SK-N-SH treated with all-trans-retinoic acid at 6 μM for 48 hours (cell line): ENCODE measurements around the gene LTBP2.
A peak's percentile ranks its signal among the peaks of the same experiment; 100 is the strongest.

Source experiments
- ATAC-seq: fragments of 200-7000 bp; cut with Tn5 transposase; 3 replicates; pipeline ENCODE4 v1.9.1; 2020; ENCODE audit warnings: mild to moderate bottlenecking, moderate library complexity
- ARNTL ChIP-seq: fragments of 450-650 bp; formaldehyde crosslinking; IDR thresholded peaks from 2 replicates; pipeline ENCODE4 v1.5.0; 2020; ENCODE audit warnings: low read depth, mild to moderate bottlenecking, moderate library complexity, borderline replicate concordance
- BACH2 ChIP-seq: fragments of 250-450 bp; sonication (Bioruptor Pico); IDR thresholded peaks from 2 replicates; pipeline ENCODE4 v1.9.0; 2021; ENCODE audit warnings: mild to moderate bottlenecking, borderline replicate concordance
- CSDC2 ChIP-seq: fragments of 250-450 bp; sonication (Bioruptor Pico); IDR thresholded peaks from 2 replicates; pipeline ENCODE4 v1.5.0; 2020; ENCODE audit warnings: mild to moderate bottlenecking, moderate library complexity
- ESRRG ChIP-seq: fragments of 250-450 bp; sonication (Bioruptor Pico); IDR thresholded peaks from 2 replicates; pipeline ENCODE4 v1.6.1; 2021; ENCODE audit warnings: mild to moderate bottlenecking
- GLIS3 ChIP-seq: fragments of 250-450 bp; sonication (Bioruptor Pico); IDR thresholded peaks from 2 replicates; pipeline ENCODE4 v1.5.0; 2020; ENCODE audit warnings: mild to moderate bottlenecking, moderate library complexity
- ISL1 ChIP-seq: fragments of 250-450 bp; sonication (Bioruptor Pico); IDR thresholded peaks from 2 replicates; pipeline ENCODE4 v2.1.2; 2022; ENCODE audit warnings: mild to moderate bottlenecking, moderate library complexity
- PPARA ChIP-seq: fragments of 250-450 bp; sonication (Bioruptor Pico); IDR thresholded peaks from 2 replicates; pipeline ENCODE4 v1.5.0; 2020; ENCODE audit warnings: mild to moderate bottlenecking, borderline replicate concordance
- RARB ChIP-seq: fragments of 250-450 bp; sonication (Bioruptor Pico); IDR thresholded peaks from 2 replicates; pipeline ENCODE4 v1.8.0; 2021; ENCODE audit warnings: mild to moderate bottlenecking, moderate library complexity
- SNAI2 ChIP-seq: fragments of 250-450 bp; sonication (Bioruptor Pico); IDR thresholded peaks from 2 replicates; pipeline ENCODE4 v1.5.0; 2020; ENCODE audit warnings: mild to moderate bottlenecking, moderate library complexity
- TOX ChIP-seq: fragments of 250-450 bp; sonication (Bioruptor Pico); IDR thresholded peaks from 2 replicates; pipeline ENCODE4 v1.8.0; 2021; ENCODE audit warnings: mild to moderate bottlenecking, moderate library complexity, borderline replicate concordance
- ZFP3 ChIP-seq: fragments of 250-450 bp; sonication (Bioruptor Pico); IDR thresholded peaks from 2 replicates; pipeline ENCODE4 v1.5.0; 2020; ENCODE audit warnings: mild to moderate bottlenecking, moderate library complexity
- ZFP30 ChIP-seq: fragments of 450-650 bp; formaldehyde crosslinking; IDR thresholded peaks from 2 replicates; pipeline ENCODE4 v1.5.0; 2022; ENCODE audit warnings: mild to moderate bottlenecking, moderate library complexity
- ZNF8 ChIP-seq: fragments of 450-650 bp; formaldehyde crosslinking; IDR thresholded peaks from 2 replicates; pipeline ENCODE4 v1.5.0; 2020; ENCODE audit warnings: mild to moderate bottlenecking, moderate library complexity
- TF ChIP-seq, protein P1 (sequence below): fragments of 250-450 bp; sonication (Bioruptor Pico); IDR thresholded peaks from 2 replicates; pipeline ENCODE4 v1.8.0; 2021; ENCODE audit warnings: low read depth, mild to moderate bottlenecking, moderate library complexity, borderline replicate concordance
- TF ChIP-seq, protein P2 (sequence below): fragments of 250-450 bp; sonication (Bioruptor Pico); IDR thresholded peaks from 2 replicates; pipeline ENCODE4 v1.8.0; 2020; ENCODE audit warnings: mild to moderate bottlenecking, moderate library complexity, borderline replicate concordance
- TF ChIP-seq, protein P3 (sequence below): fragments of 250-450 bp; sonication (Bioruptor Pico); IDR thresholded peaks from 2 replicates; pipeline ENCODE4 v1.5.1; 2021; ENCODE audit warnings: mild to moderate bottlenecking, moderate library complexity
- TF ChIP-seq, protein P4 (sequence below): fragments of 250-450 bp; sonication (Bioruptor Pico); IDR thresholded peaks from 2 replicates; pipeline ENCODE4 v1.5.1; 2020; ENCODE audit warnings: low read depth, mild to moderate bottlenecking, moderate library complexity
- TF ChIP-seq, protein P5 (sequence below): fragments of 250-450 bp; sonication (Bioruptor Pico); IDR thresholded peaks from 2 replicates; pipeline ENCODE4 v1.5.0; 2020; ENCODE audit warnings: mild to moderate bottlenecking, moderate library complexity

The LTBP2 gene

DNA sequence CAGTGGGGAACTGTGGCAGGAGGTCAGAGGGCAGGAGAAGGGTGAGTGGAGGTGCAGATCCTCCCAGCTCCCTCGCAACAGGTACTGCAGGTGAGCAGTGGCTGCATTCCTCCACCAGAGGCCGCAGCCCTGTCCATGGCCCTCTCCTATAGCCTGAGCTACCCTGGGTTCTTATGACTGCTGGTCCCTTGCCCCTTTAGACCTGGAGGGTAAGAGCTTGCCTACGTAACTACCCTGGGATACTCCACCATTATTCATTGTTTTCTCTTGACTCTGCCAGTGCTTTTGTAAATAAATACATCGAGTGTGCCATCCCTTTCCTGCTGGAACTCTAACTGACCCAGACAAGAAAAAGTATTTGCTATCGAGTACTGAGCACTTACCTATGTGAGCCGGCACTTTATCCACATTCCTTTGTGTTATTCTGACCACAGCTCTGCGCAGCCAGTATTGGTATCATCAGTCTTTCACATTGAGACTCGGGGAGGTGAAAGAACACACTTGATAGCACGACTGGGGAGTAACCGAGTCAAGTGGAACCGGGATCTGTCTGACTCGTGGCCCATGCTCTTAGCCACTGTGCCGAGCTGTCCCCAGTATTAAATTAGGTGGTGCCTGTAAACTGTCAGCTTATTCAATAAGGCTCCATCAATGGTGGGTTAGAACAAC, 38.5 kb downstream of the LTBP2 start:
- no peak for TF ChIP-seq ZFP30 (CRISPR knock-in tag)
- TF ChIP-seq, protein P1, sequence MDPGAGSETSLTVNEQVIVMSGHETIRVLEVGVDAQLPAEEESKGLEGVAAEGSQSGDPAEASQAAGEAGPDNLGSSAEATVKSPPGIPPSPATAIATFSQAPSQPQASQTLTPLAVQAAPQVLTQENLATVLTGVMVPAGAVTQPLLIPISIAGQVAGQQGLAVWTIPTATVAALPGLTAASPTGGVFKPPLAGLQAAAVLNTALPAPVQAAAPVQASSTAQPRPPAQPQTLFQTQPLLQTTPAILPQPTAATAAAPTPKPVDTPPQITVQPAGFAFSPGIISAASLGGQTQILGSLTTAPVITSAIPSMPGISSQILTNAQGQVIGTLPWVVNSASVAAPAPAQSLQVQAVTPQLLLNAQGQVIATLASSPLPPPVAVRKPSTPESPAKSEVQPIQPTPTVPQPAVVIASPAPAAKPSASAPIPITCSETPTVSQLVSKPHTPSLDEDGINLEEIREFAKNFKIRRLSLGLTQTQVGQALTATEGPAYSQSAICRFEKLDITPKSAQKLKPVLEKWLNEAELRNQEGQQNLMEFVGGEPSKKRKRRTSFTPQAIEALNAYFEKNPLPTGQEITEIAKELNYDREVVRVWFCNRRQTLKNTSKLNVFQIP (CRISPR knock-in tag): no peak
- TF ChIP-seq, protein P2, sequence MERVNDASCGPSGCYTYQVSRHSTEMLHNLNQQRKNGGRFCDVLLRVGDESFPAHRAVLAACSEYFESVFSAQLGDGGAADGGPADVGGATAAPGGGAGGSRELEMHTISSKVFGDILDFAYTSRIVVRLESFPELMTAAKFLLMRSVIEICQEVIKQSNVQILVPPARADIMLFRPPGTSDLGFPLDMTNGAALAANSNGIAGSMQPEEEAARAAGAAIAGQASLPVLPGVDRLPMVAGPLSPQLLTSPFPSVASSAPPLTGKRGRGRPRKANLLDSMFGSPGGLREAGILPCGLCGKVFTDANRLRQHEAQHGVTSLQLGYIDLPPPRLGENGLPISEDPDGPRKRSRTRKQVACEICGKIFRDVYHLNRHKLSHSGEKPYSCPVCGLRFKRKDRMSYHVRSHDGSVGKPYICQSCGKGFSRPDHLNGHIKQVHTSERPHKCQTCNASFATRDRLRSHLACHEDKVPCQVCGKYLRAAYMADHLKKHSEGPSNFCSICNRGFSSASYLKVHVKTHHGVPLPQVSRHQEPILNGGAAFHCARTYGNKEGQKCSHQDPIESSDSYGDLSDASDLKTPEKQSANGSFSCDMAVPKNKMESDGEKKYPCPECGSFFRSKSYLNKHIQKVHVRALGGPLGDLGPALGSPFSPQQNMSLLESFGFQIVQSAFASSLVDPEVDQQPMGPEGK (CRISPR knock-in tag): no peak
- no peak for TF ChIP-seq SNAI2 (CRISPR knock-in tag)
- no peak for TF ChIP-seq ZFP3
- no peak for TF ChIP-seq BACH2 (CRISPR knock-in tag)
- no peak for TF ChIP-seq RARB (CRISPR knock-in tag)
- TF ChIP-seq, protein P3, sequence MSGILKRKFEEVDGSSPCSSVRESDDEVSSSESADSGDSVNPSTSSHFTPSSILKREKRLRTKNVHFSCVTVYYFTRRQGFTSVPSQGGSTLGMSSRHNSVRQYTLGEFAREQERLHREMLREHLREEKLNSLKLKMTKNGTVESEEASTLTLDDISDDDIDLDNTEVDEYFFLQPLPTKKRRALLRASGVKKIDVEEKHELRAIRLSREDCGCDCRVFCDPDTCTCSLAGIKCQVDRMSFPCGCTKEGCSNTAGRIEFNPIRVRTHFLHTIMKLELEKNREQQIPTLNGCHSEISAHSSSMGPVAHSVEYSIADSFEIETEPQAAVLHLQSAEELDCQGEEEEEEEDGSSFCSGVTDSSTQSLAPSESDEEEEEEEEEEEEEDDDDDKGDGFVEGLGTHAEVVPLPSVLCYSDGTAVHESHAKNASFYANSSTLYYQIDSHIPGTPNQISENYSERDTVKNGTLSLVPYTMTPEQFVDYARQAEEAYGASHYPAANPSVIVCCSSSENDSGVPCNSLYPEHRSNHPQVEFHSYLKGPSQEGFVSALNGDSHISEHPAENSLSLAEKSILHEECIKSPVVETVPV (CRISPR knock-in tag): no peak
- no peak for TF ChIP-seq GLIS3 (CRISPR knock-in tag)
- no peak for TF ChIP-seq ARNTL
- TF ChIP-seq ZNF8 (CRISPR knock-in tag): no peak
- TF ChIP-seq, protein P4, sequence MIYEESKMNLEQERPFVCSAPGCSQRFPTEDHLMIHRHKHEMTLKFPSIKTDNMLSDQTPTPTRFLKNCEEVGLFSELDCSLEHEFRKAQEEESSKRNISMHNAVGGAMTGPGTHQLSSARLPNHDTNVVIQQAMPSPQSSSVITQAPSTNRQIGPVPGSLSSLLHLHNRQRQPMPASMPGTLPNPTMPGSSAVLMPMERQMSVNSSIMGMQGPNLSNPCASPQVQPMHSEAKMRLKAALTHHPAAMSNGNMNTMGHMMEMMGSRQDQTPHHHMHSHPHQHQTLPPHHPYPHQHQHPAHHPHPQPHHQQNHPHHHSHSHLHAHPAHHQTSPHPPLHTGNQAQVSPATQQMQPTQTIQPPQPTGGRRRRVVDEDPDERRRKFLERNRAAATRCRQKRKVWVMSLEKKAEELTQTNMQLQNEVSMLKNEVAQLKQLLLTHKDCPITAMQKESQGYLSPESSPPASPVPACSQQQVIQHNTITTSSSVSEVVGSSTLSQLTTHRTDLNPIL (CRISPR knock-in tag): no peak
- TF ChIP-seq ESRRG (CRISPR knock-in tag): no peak
- TF ChIP-seq, protein P5, sequence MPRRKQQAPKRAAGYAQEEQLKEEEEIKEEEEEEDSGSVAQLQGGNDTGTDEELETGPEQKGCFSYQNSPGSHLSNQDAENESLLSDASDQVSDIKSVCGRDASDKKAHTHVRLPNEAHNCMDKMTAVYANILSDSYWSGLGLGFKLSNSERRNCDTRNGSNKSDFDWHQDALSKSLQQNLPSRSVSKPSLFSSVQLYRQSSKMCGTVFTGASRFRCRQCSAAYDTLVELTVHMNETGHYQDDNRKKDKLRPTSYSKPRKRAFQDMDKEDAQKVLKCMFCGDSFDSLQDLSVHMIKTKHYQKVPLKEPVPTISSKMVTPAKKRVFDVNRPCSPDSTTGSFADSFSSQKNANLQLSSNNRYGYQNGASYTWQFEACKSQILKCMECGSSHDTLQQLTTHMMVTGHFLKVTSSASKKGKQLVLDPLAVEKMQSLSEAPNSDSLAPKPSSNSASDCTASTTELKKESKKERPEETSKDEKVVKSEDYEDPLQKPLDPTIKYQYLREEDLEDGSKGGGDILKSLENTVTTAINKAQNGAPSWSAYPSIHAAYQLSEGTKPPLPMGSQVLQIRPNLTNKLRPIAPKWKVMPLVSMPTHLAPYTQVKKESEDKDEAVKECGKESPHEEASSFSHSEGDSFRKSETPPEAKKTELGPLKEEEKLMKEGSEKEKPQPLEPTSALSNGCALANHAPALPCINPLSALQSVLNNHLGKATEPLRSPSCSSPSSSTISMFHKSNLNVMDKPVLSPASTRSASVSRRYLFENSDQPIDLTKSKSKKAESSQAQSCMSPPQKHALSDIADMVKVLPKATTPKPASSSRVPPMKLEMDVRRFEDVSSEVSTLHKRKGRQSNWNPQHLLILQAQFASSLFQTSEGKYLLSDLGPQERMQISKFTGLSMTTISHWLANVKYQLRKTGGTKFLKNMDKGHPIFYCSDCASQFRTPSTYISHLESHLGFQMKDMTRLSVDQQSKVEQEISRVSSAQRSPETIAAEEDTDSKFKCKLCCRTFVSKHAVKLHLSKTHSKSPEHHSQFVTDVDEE (CRISPR knock-in tag): no peak
- TF ChIP-seq CSDC2 (CRISPR knock-in tag): no peak
- no peak for TF ChIP-seq PPARA
- TF ChIP-seq TOX: no peak
- no peak for TF ChIP-seq ISL1 (CRISPR knock-in tag)
- TF ChIP-seq, all 23 proteins: peak for 0
- ATAC-seq: peak; percentile 9; the same call in 2 of the 3 replicates

DNA sequence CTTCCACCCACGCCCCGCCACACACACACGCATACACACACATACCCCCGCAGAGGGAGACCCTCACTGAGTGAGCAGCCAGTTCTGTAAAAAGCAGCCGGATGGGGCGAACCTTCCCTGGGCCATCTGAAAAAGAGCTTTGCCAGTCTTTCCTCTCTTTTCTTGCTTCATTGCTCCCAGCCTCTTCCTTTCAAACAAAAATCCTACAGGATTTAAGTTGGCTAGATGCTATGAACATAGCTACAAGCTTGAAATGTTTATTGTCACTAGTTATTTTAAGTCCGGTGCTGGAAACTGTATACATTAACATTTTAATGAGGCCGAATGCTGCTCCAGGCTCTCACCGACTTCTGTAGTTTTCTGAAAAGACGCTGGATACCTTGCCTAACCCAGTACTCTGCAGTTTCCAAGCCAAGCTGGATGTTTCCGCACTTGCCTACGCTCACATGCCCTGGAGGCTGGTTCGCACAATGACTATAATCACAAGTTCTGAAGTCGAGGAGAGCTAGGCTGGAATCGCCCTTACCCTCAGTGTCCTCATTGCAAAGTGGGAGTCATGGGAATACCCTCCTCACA, 39.2 kb downstream of the LTBP2 start:
- ATAC-seq: peak; percentile 4
- TF ChIP-seq, protein P3 (CRISPR knock-in tag): no peak
